ENCODE measurements around the gene CACNA2D4. TPM values are rescaled to one million over a fixed set of nuclear protein-coding genes. Genes with fewer than 3 reads are reported as not detected.

Gene CACNA2D4
- total RNA-seq, 1 experiment from 2014 or later, result 1.7 TPM

GRCh38 chr12:1852076-1852475 is 66.4 kb downstream of the CACNA2D4 start:
- intact Hi-C loops (cut with micrococcal nuclease), result no loop called here
- no peak overlapping the region for H3K4me2 ChIP-seq (ENCODE audit: low read length)
- no peaks in the 10 kb centered on the region for H3K9me3 ChIP-seq (ENCODE audit: control insufficient read depth in 1 of 2, insufficient read depth in 1 of 2, low read depth in 1 of 2, low read length in 2 of 2)
- H3K9ac ChIP-seq (ENCODE audit: low read length), result no peak overlapping the region
- RAD21 ChIA-PET (ENCODE audit: low non-redundant PET in 1 of 2, low total read pairs in 2 of 2, uncharacterized antibody in 2 of 2, unreplicated experiment in 2 of 2), result no interaction called here
- no peak for TF ChIP-seq ZNF274 (IDR thresholded peaks at IDR 0.05; ENCODE audit: low read depth, low read length)
- no peak for TF ChIP-seq REST (IDR thresholded peaks at IDR 0.05; ENCODE audit: low read depth)
- TF ChIP-seq JUND (IDR thresholded peaks at IDR 0.05), result no peak
- no peak for TF ChIP-seq TCF7L2 (IDR thresholded peaks at IDR 0.05; ENCODE audit: borderline replicate concordance, extremely low read depth, insufficient read depth, insufficient read length)
- TF ChIP-seq CEBPB (IDR thresholded peaks at IDR 0.05; ENCODE audit: low read depth), result no peak
- no peak for TF ChIP-seq YY1 (IDR thresholded peaks at IDR 0.05; ENCODE audit: extremely low read depth, insufficient replicate concordance, low read depth, low read length)
- TF ChIP-seq ATF3 (IDR thresholded peaks at IDR 0.05), result no peak
- TF ChIP-seq SRF (IDR thresholded peaks at IDR 0.05; ENCODE audit: low read depth), result no peak
- no peak for TF ChIP-seq EGR1 (IDR thresholded peaks at IDR 0.05; ENCODE audit: low read depth)
- no peak for TF ChIP-seq ZFX (IDR thresholded peaks at IDR 0.05)
- TF ChIP-seq EZH2phosphoT487 (IDR thresholded peaks at IDR 0.05; ENCODE audit: borderline replicate concordance), result no peak
- TF ChIP-seq ZBTB33 (IDR thresholded peaks at IDR 0.05; ENCODE audit: extremely low read depth, insufficient replicate concordance, low read length), result no peak
- no peak for TF ChIP-seq POLR2AphosphoS5 (IDR thresholded peaks at IDR 0.05; ENCODE audit: low read depth, low read length)
- TF ChIP-seq POLR2A (IDR thresholded peaks at IDR 0.05; ENCODE audit: borderline replicate concordance, extremely low read depth, insufficient read depth, insufficient read length), result no peak
- TF ChIP-seq MAX (IDR thresholded peaks at IDR 0.05), result no peak
- TF ChIP-seq SIN3A (IDR thresholded peaks at IDR 0.05; ENCODE audit: low read depth), result no peak
- TF ChIP-seq SP1 (IDR thresholded peaks at IDR 0.05; ENCODE audit: low read depth), result no peak
- DNase-seq (ENCODE audit: low read depth, low spot score), result no peak
- CTCF ChIA-PET, result no interaction called here
- ATAC-seq, result no peak
- H3K9me2 ChIP-seq (ENCODE audit: insufficient read depth), result no peaks in the 10 kb centered on the region
- H4K20me1 ChIP-seq (ENCODE audit: insufficient read depth), result no peaks in the 10 kb centered on the region
- H2AFZ ChIP-seq (ENCODE audit: low read depth, low read length, poor library complexity, severe bottlenecking), result no peak overlapping the region
- no TSS peak for BruUV-seq (replicated peaks)
- no peaks in the 10 kb centered on the region for H3K36me3 ChIP-seq (ENCODE audit: control insufficient read depth in 1 of 2, insufficient read depth in 2 of 2, low read length in 2 of 2)
- H3K4me3 ChIP-seq (replicated peaks in 1 of 2; ENCODE audit: low read depth in 1 of 2, low read length in 2 of 2), result no peak overlapping the region
- H3K79me2 ChIP-seq (ENCODE audit: insufficient read depth, low read length), result no peaks in the 10 kb centered on the region
- H3K4me1 ChIP-seq (ENCODE audit: control insufficient read depth in 1 of 2, insufficient read depth in 2 of 2, low read length in 2 of 2), result no peaks in the 10 kb centered on the region
- POLR2A ChIA-PET, result no interaction called here
- H3K27me3 ChIP-seq (ENCODE audit: insufficient read depth, low read length), result no peaks in the 10 kb centered on the region
- H3K27ac ChIP-seq (ENCODE audit: low read depth, low read length), result no peak overlapping the region
